Fibroblast of lung (primary cell): ENCODE measurements around the gene SMARCAL1.

Source experiments
- CTCF ChIP-seq, 2 donors: IDR thresholded peaks in 1 of 2; conservative IDR thresholded peaks in 1 of 2; 1 replicate in 1 of 2; 2 replicates in 1 of 2; pipeline ENCODE4 v1.5.1; 2011 to 2012; ENCODE audit warnings: low read length in 2 of 2, control low read depth in 1 of 2, inconsistent platforms in 1 of 2, low read depth in 1 of 2, mild to moderate bottlenecking in 1 of 2
- EZH2 ChIP-seq: IDR thresholded peaks from 2 replicates; pipeline ENCODE4 v1.5.1; 2012; ENCODE audit warnings: low read length, control low read depth, mild to moderate bottlenecking; ENCODE audit errors: missing control alignments

DNA sequence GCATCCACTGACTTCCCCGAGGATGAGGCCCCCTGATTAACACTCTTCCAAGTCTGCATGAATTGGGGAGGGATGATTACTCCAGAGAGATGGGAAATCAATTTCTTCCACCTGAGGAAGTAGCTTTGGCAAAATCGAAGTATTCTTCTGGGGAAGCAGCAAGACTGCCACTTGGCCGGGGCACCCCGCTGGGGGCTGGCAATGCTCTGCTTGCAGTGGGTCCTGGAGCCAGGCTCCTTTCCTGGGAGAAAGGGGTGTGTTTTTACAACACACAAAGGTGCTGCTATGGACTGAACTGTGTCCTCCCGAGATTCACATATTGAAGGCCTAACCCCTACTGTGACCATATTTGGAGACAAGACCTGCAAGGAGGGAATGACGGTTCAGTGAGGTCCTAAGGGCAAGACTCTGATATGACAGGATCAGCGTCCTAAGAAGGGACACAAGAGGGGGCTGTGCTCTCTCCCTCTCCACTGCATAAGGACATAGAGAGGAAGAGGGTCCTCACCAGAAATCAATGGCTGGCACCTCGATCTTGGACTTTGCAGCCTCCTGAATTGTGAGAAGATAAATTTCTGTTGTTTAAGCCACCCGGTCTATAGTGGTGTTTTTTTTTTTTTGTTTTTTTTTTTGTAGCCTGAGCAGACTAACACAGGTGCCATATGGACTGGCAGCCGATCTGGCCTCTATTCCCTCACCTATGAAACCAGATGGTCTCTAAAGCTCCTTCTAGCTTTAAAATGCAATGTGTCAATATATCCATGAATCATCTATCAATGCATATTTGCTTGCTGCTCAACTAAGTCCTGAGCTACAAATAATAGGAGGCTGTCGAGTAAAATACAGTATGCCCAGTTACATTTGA lies 3.6 kb upstream of the SMARCAL1 start:
- TF ChIP-seq CTCF (conservative IDR thresholded peaks at IDR 0.05 in 1 of 2, IDR thresholded peaks at IDR 0.05 in 1 of 2; ENCODE audit: low read depth in 1 of 2, low read length in 2 of 2) (no peak), EZH2 (no peak)
